GM12865 (cell line): ENCODE results near the gene COG7.
A peak's percentile ranks its signal among the peaks of the same experiment; 100 is the strongest.

Source experiments
- DNase-seq: peaks from one replicate; pipeline ENCODE4 v3.0.0; 2010; ENCODE audit warnings: low read depth
- H3K4me3 ChIP-seq: 2 replicates; pipeline ENCODE4 v1.5.1; 2011; ENCODE audit warnings: mild to moderate bottlenecking, low read depth, low read length, control low read depth
- TF ChIP-seq, protein P1 (sequence below): IDR thresholded peaks from 2 replicates; pipeline ENCODE4 v1.5.1; 2011; ENCODE audit warnings: low read length, control low read depth, low read depth, inconsistent platforms; ENCODE audit not compliant: insufficient read depth; ENCODE audit errors: missing control alignments

Gene COG7

DNA sequence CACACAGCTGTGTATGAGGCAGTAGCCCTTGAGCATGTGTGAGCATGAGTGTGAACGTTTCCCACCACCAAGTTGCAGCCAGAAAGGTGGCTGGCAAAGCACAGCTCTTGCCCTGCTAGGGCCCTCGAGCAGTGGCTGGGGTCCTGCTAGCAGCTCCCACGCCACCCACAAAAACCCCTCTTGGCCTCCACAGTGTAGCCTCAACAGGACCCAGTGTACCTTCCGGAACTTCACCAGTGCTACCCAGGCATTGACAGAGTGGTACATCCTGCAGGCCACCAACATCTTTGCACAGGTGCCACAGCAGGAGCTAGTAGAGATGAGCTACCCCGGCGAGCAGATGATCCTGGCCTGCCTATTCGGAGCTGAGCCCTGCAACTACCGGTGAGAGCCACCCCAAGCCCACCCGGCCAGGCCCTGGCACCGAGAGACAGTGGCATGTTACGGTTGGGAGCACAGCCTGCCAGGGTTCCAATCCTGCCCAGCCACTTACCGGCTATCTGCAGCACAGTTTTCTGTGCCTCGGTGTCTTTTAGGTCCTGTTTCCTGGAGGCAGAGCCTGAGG, 97.8 kb downstream of the COG7 start:
- TF ChIP-seq, protein P1, sequence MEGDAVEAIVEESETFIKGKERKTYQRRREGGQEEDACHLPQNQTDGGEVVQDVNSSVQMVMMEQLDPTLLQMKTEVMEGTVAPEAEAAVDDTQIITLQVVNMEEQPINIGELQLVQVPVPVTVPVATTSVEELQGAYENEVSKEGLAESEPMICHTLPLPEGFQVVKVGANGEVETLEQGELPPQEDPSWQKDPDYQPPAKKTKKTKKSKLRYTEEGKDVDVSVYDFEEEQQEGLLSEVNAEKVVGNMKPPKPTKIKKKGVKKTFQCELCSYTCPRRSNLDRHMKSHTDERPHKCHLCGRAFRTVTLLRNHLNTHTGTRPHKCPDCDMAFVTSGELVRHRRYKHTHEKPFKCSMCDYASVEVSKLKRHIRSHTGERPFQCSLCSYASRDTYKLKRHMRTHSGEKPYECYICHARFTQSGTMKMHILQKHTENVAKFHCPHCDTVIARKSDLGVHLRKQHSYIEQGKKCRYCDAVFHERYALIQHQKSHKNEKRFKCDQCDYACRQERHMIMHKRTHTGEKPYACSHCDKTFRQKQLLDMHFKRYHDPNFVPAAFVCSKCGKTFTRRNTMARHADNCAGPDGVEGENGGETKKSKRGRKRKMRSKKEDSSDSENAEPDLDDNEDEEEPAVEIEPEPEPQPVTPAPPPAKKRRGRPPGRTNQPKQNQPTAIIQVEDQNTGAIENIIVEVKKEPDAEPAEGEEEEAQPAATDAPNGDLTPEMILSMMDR: no peak
- DNase-seq: no peak
- no peak overlapping the region for H3K4me3 ChIP-seq

DNA sequence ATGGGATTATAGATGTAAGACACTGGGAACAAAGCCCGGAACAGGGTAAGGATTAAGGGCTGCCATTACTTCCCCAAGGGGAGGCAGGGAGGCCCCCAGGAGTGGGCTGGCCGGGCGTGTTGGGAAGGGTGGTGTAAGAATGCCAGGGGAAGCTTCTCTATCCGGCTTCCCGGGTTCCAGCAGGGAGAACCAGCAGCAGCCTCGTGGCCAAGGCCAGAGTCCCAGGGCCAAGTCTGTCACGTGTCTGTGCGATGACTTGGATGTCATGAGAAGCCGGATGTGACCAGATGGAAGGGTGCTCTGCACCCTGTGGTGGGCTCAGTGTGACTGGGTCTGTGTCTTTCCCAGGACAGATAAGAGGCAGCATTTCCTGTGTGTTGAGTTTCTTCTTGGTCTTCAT, 98.7 kb downstream of the COG7 start:
- TF ChIP-seq, protein P1: no peak
- H3K4me3 ChIP-seq: no peak overlapping the region
- DNase-seq: no peak

DNA sequence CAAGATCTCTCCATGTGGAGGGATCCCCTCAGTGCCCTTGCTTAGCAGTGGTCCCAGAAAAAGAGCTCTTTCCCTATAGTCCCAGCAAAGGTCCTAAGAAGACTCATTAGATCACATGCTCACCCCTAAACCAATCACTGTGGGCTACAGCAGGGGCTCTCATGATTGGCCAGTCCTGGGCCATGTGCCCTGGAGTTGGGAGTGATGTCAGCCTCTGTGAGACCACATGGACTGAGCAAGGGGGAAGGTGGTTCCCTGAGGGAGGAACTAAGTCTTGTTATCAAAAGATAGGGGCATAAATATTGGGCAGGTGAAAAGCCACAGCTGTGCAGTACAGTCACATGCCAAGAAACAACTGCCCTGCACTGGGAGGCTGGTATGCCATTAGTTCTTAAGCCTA, 99.5 kb downstream of the COG7 start:
- TF ChIP-seq, protein P1: no peak
- peak; percentile 33 for DNase-seq

DNA sequence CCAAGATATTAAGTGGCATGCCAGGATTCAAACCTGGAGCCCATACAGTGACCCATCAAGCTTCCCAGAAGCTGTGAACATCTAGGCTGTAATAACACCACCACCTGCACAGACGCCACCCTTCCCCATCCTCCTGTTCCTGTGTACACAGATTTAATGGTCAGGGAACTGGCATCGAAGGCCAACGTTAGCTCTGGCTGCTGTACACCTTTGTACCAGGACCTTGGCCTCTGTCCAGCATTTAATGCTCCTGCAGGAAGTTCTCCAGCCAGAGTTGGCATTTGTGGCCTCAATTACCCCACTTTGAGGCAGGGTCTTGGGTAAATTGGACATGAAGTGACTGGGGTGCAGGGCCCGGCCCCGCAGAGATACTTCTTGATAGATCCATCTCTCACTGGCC, 101.6 kb downstream of the COG7 start:
- no peak for DNase-seq
- TF ChIP-seq, protein P1: no peak
- no peak overlapping the region for H3K4me3 ChIP-seq

More for the DNA sequence above, 99.5 kb downstream of the COG7 start:
- H3K4me3 ChIP-seq: no peak overlapping the region

DNA sequence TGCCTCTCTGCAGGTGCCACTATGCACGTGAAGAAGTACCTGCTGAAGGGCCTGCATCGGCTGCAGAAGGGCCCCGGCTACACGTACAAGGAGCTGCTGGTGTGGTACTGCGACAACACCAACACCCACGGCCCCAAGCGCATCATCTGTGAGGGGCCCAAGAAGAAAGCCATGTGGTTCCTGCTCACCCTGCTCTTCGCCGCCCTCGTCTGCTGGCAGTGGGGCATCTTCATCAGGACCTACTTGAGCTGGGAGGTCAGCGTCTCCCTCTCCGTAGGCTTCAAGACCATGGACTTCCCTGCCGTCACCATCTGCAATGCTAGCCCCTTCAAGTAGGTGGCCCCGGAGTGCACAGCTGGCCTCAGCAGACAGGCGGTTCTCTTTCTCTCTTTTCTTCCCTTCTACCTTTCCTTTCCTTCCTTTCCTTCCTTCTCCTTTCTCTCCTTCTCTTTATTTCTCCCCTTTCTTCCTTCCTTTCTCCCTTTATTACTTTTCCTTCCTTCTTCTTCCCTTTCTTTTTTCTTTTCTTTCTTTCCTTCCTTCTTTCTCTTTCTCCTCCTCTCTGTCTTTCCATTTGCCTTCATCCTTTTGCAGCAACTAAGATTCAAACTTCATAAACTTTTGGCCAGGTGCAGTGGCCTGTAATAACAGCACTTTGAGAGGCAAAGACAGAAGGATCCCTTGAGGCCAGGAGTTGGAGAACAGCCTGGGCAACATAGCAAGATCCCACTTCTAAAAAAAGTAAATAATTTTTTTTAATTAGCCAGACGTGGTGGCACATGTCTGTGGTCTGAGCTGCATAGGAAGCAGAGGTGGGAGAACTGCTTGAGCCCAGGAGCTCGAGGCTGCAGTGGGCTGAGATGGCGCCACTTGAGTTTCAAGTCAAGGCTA, 104.2 kb downstream of the COG7 start:
- TF ChIP-seq, protein P1: peak; percentile 15
- no peak overlapping the region for H3K4me3 ChIP-seq
- no peak for DNase-seq

DNA sequence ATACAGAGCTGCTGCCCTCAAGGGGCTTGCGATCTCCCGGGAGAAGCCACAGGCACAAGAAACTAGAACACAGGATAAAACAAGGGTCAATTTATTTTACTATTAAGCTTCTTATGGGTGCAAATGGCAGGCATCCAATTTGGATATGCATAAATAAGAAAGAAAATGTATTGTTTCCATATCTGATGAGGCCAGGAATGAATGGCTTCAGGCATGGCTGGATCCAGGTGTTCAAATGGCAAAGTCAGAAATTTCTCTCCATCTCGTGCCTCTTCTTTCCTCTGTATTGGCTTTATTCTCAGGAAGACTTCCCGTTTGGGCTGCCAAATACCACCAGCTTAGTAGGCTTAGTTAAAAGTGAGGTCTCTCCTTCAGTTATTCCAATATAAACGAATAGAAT, 107.8 kb downstream of the COG7 start:
- no peak overlapping the region for H3K4me3 ChIP-seq
- TF ChIP-seq, protein P1: no peak
- DNase-seq: no peak
